CD14-positive monocyte (primary cell): ENCODE data around the gene NAXD. TPM values are rescaled to one million over a fixed set of nuclear protein-coding genes. Genes with fewer than 3 reads are reported as not detected.

ENCODE experiments used
- DNase-seq, 3 donors: peaks; one replicate each; pipeline ENCODE4 v3.0.0-alpha.2; 2011 to 2022
- H2AFZ ChIP-seq: 2 replicates; pipeline ENCODE4 v1.6.0; 2012; ENCODE audit warnings: mild to moderate bottlenecking, low read depth, low read length, inconsistent platforms; ENCODE audit not compliant: insufficient read depth, poor library complexity, severe bottlenecking
- H3K27ac ChIP-seq, 2 donors: 1 replicate in 1 of 2; 2 replicates in 1 of 2; pipeline ENCODE4 v1.5.1; 2012 to 2013; ENCODE audit warnings: low read length in 2 of 2, control low read depth in 1 of 2, inconsistent platforms in 1 of 2, low read depth in 1 of 2, mild to moderate bottlenecking in 1 of 2
- H3K27me3 ChIP-seq, 2 donors: one replicate each; pipeline versions ENCODE4 v1.6.0 to v1.6.1; 2011 to 2013; ENCODE audit warnings: low read length in 2 of 2; ENCODE audit not compliant: control insufficient read depth in 2 of 2, insufficient read depth in 2 of 2
- H3K36me3 ChIP-seq, 2 donors: replicated peaks in 1 of 2; 1 replicate in 1 of 2; 2 replicates in 1 of 2; pipeline versions ENCODE4 v1.5.1 to v1.6.1; 2012 to 2013; ENCODE audit warnings: low read length in 2 of 2, control low read depth in 1 of 2, inconsistent platforms in 1 of 2, mild to moderate bottlenecking in 1 of 2; ENCODE audit not compliant: insufficient read depth in 2 of 2, control insufficient read depth in 1 of 2
- H3K4me1 ChIP-seq, 2 donors: 1 replicate in 1 of 2; 2 replicates in 1 of 2; pipeline versions ENCODE4 v1.5.1 to v1.6.1; 2012 to 2013; ENCODE audit warnings: low read length in 2 of 2, control low read depth in 1 of 2, inconsistent platforms in 1 of 2, mild to moderate bottlenecking in 1 of 2, moderate library complexity in 1 of 2; ENCODE audit not compliant: insufficient read depth in 2 of 2, control insufficient read depth in 1 of 2
- H3K4me2 ChIP-seq: replicated peaks from 2 replicates; pipeline ENCODE3; 2012; ENCODE audit warnings: low read length, moderate library complexity, mild to moderate bottlenecking; ENCODE audit not compliant: poor library complexity, severe bottlenecking; ENCODE audit errors: extremely low read depth
- H3K4me3 ChIP-seq, 3 experiments: fragments of 200-600 bp in 1 of 3; sonication (generic) in 1 of 3; replicated peaks in 1 of 3; 1 replicate in 2 of 3; 2 replicates in 1 of 3; pipeline ENCODE4 v1.5.1; 2011 to 2013; ENCODE audit warnings: low read length in 3 of 3, mild to moderate bottlenecking in 3 of 3, control low read depth in 2 of 3, low read depth in 2 of 3, inconsistent platforms in 1 of 3, moderate library complexity in 1 of 3
- H3K79me2 ChIP-seq: 2 replicates; pipeline ENCODE4 v1.6.0; 2012; ENCODE audit warnings: mild to moderate bottlenecking, control low read depth, inconsistent platforms, low read length, moderate library complexity; ENCODE audit not compliant: insufficient read depth
- H3K9ac ChIP-seq: 2 replicates; pipeline ENCODE4 v1.6.0; 2017; ENCODE audit warnings: low read length, mild to moderate bottlenecking; ENCODE audit not compliant: insufficient read depth, poor library complexity, severe bottlenecking
- H3K9me3 ChIP-seq, 2 donors: replicated peaks in 1 of 2; 1 replicate in 1 of 2; 2 replicates in 1 of 2; pipeline versions ENCODE4 v1.5.1 to v1.6.1; 2012 to 2013; ENCODE audit warnings: low read length in 2 of 2, control low read depth in 1 of 2; ENCODE audit not compliant: control insufficient read depth in 1 of 2, insufficient read depth in 1 of 2
- H4K20me1 ChIP-seq: 2 replicates; pipeline ENCODE4 v1.6.0; 2012; ENCODE audit warnings: mild to moderate bottlenecking, low read length, control low read depth, moderate library complexity; ENCODE audit not compliant: insufficient read depth
- H3K27ac Mint-ChIP-seq, 7 donors: one replicate each; pipeline ENCODE4 v1.8.0; 2020; ENCODE audit warnings: mild to moderate bottlenecking in 7 of 7, mixed read lengths in 7 of 7, moderate library complexity in 6 of 7, inconsistent platforms in 2 of 7
- H3K27me3 Mint-ChIP-seq, 3 donors: one replicate each; pipeline ENCODE4 v1.8.0; 2021 to 2022; ENCODE audit warnings: low read depth in 3 of 3, mild to moderate bottlenecking in 3 of 3, mixed read lengths in 3 of 3, moderate library complexity in 3 of 3, inconsistent platforms in 1 of 3
- H3K36me3 Mint-ChIP-seq, 2 donors: one replicate each; pipeline ENCODE4 v1.8.0; 2020; ENCODE audit warnings: mixed read lengths in 2 of 2, inconsistent platforms in 1 of 2, mild to moderate bottlenecking in 1 of 2
- H3K4me1 Mint-ChIP-seq: one replicate; pipeline ENCODE4 v1.8.0; 2020; ENCODE audit warnings: mild to moderate bottlenecking, mixed read lengths
- H3K4me3 Mint-ChIP-seq, 2 donors: one replicate each; pipeline ENCODE4 v1.8.0; 2020; ENCODE audit warnings: mild to moderate bottlenecking in 2 of 2, mixed read lengths in 2 of 2, moderate library complexity in 1 of 2
- H3K9me3 Mint-ChIP-seq, 7 donors: one replicate each; pipeline ENCODE4 v1.8.0; 2020 to 2022; ENCODE audit warnings: mixed read lengths in 7 of 7, mild to moderate bottlenecking in 6 of 7, moderate library complexity in 6 of 7, inconsistent platforms in 2 of 7
- WGBS: methylation state at CpG from one replicate; pipeline ENCODE4 v1.1.5; 2013; ENCODE audit warnings: missing lambda C conversion rate; ENCODE audit not compliant: insufficient coverage; 5-methylcytosine and 5-hydroxymethylcytosine counted together
- intact Hi-C, 2 donors: fragments of 100-400 bp; cut with micrococcal nuclease; formaldehyde crosslinking; loops; one replicate each; pipeline versions ENCODE4 v1.15.0 to v1.15.1; 2023
- polyA plus RNA-seq, 3 donors: library from polyadenylated mRNA; depleted of rRNA in 1 of 3; unstranded in 2 of 3; stranded (reverse) in 1 of 3; fragments of 300-500 nt in 2 of 3; fragments of >200 nt in 1 of 3; fragmentation: Illumina TruSeq in 2 of 3; gene quantifications; 1 replicate in 2 of 3; 2 replicates in 1 of 3; pipeline ENCODE4 v1.2.3, GENCODE V29; 2012 to 2021
- TF ChIP-seq, protein P1 (sequence below): fragments of 200-600 bp; IDR thresholded peaks from one replicate; pipeline ENCODE4 v1.8.0; 2022; ENCODE audit warnings: antibody characterized with exemption, mild to moderate bottlenecking

NAXD gene
- polyA plus RNA-seq, 3 donors, result 7.4 to 22.8 (median 8.5) TPM

DNA sequence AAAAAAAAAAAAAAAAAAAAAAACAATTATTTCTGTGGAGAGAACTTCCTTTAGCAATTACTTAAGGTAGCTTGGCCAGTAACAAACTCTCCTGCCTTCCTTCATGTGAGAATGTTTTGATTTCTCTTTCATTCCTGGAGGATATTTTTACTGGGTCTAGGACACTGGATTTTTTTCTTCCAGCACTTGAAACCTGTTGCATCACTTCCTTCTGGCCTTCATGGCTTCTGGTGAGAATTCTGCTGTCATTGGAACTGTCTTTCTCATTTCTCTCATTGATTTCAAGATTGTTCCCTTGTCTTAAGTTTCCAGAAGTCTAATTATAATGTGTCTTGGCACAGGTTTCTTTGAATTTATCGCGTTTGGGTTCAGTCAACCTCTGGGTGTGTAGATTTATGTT, 34.5 kb upstream of the NAXD start:
- Histone ChIP-seq H3K4me1 (peaks cover 12 to 23% of the 10 kb centered on the region in 2 donors), H3K4me3 (no peak overlapping the region), H4K20me1 (no peaks in the 10 kb centered on the region), H3K27me3 (no peaks in the 10 kb centered on the region), H3K4me2 (no peak overlapping the region), H3K79me2 (no peaks in the 10 kb centered on the region), H3K27ac (no peak overlapping the region), H3K9me3 (no peaks in the 10 kb centered on the region), H2AFZ (no peak overlapping the region), H3K36me3 (no peaks in the 10 kb centered on the region), H3K9ac (no peak overlapping the region)
- TF ChIP-seq, protein P1, sequence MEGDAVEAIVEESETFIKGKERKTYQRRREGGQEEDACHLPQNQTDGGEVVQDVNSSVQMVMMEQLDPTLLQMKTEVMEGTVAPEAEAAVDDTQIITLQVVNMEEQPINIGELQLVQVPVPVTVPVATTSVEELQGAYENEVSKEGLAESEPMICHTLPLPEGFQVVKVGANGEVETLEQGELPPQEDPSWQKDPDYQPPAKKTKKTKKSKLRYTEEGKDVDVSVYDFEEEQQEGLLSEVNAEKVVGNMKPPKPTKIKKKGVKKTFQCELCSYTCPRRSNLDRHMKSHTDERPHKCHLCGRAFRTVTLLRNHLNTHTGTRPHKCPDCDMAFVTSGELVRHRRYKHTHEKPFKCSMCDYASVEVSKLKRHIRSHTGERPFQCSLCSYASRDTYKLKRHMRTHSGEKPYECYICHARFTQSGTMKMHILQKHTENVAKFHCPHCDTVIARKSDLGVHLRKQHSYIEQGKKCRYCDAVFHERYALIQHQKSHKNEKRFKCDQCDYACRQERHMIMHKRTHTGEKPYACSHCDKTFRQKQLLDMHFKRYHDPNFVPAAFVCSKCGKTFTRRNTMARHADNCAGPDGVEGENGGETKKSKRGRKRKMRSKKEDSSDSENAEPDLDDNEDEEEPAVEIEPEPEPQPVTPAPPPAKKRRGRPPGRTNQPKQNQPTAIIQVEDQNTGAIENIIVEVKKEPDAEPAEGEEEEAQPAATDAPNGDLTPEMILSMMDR, result no peak
- Mint-ChIP-seq H3K9me3 (peaks cover 0 to 7% (median 0%) of the 10 kb centered on the region in 7 donors), H3K4me3 (no peak overlapping the region), H3K36me3 (no peaks in the 10 kb centered on the region), H3K27ac (no peak overlapping the region), H3K27me3 (peaks cover 3 to 4% (median 4%) of the 10 kb centered on the region in 3 donors), H3K4me1 (peaks cover 25% of the 10 kb centered on the region)
- intact Hi-C loops, result no loop called here
- no CpG with 5 or more reads among the region's 2 CpGs for WGBS
- DNase-seq, result peak in 1 of 3 donors; percentile 26

DNA sequence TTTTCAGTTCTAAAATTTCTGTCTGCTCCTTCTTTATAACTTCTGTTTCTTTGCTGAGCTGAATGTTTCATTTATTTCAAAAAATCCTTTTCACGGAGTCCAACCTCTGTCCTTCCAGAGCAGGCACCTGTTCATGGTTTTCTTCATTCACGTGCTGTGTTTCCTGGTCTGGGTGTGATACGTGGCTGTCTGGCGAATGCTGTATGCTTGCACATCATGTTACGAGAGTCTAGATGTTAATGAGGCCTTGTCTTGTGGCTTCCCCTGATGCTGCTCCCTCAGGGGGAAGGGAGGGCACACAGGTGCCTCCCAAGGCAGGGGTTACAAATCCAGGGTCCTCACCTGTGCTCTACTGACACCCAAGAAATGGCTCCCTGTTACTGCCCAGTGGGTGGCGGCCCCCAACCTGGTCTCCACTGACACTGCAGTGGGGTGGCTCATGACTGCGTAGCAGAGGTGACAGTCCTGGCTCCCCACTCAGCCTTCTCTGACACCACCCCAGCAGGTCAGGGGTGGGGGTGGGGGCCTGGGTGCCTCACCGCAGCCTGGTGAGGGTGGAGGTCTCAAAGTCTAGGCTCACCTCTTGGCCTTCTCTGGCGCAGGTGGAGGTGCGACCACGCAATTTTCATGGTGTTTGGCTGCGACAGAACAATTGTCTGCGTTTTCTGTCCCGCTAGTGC, 33.7 kb upstream of the NAXD start:
- intact Hi-C loops, result no loop called here
- H3K4me1 Mint-ChIP-seq, result peaks cover 21% of the 10 kb centered on the region
- peak overlapping the region in 2 of 7 donors; percentile 2 to 26 for H3K27ac Mint-ChIP-seq
- no peaks in the 10 kb centered on the region for H3K79me2 ChIP-seq
- H3K4me2 ChIP-seq, result no peak overlapping the region
- peaks cover 8 to 18% of the 10 kb centered on the region in 2 donors for H3K4me1 ChIP-seq
- no peaks in the 10 kb centered on the region for H3K9me3 ChIP-seq
- no peaks in the 10 kb centered on the region for H4K20me1 ChIP-seq
- H3K27me3 ChIP-seq, result no peaks in the 10 kb centered on the region
- H3K36me3 Mint-ChIP-seq, result no peaks in the 10 kb centered on the region
- no peak overlapping the region for H3K9ac ChIP-seq
- H3K36me3 ChIP-seq, result no peaks in the 10 kb centered on the region
- no peak overlapping the region for H2AFZ ChIP-seq
- no peak overlapping the region for H3K27ac ChIP-seq
- 84% methylated on average over 10 of the region's 14 CpGs for WGBS
- no peak overlapping the region for H3K4me3 ChIP-seq
- no peak overlapping the region for H3K4me3 Mint-ChIP-seq
- no peak for DNase-seq
- TF ChIP-seq, protein P1, result no peak
- H3K9me3 Mint-ChIP-seq, result peaks cover 0 to 3% (median 0%) of the 10 kb centered on the region in 7 donors
- peaks cover 4 to 5% (median 4%) of the 10 kb centered on the region in 3 donors for H3K27me3 Mint-ChIP-seq
